ENCODE results near the gene MTIF2.
"Not testable (repeated sequence)": the region's sequence is repeated elsewhere in the genome, so short reads cannot be mapped to it uniquely, and the experiment has no call there.

Gene MTIF2

GRCh38 chr2:55241582-55241981 is 27.4 kb downstream of the MTIF2 start:
- not testable (repeated sequence) for DNase-seq

DNA sequence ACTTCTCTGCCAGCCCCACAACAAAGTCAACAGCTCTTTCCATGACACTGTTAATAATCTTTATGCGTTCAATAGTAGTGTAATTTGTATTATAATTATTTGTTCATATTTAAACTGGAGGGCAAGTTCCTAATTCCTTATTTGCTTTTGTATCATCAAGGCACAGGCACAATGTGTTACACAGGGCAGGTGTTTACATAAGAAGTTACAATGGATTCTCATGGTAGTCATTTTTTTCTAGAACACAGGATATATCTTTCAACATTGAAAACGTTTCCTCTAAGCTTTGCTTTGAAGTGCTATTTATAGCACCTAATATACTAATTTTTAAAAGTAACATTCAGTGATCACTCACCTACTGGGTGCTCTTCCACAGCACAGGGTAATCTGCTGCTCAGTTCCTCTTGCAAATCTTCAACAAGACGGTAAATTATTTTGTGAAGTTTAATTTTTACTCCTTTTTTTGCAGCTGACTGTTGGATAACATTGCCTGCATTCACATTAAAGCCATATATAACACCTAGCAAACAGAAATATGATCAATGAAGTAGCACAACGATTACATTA is 29.3 kb downstream of the MTIF2 start:
- no peak for DNase-seq

- DNase-seq: no peak
These were observed 32.0 kb downstream of the MTIF2 start for GRCh38 chr2:55236992-55237543.

GRCh38 chr2:55235724-55236538 is 33.1 kb downstream of the MTIF2 start:
- DNase-seq: no peak

- DNase-seq: no peak
These were observed 35.4 kb downstream of the MTIF2 start for GRCh38 chr2:55233658-55233940.

GRCh38 chr2:55232863-55233657 is 36.0 kb downstream of the MTIF2 start:
- DNase-seq: no peak

- peak; percentile 96 for DNase-seq
These were observed 36.8 kb downstream of the MTIF2 start, which contains the start of the genes CLHC1 and RPS27A for GRCh38 chr2:55232084-55232862. TSS of gene CLHC1 (minus strand) at chr2:55232293. CDS start at chr2:55222411, 9,882 bp downstream. TSS of gene RPS27A (plus strand) at chr2:55232688. CDS start at chr2:55232825, 137 bp downstream.

DNA sequence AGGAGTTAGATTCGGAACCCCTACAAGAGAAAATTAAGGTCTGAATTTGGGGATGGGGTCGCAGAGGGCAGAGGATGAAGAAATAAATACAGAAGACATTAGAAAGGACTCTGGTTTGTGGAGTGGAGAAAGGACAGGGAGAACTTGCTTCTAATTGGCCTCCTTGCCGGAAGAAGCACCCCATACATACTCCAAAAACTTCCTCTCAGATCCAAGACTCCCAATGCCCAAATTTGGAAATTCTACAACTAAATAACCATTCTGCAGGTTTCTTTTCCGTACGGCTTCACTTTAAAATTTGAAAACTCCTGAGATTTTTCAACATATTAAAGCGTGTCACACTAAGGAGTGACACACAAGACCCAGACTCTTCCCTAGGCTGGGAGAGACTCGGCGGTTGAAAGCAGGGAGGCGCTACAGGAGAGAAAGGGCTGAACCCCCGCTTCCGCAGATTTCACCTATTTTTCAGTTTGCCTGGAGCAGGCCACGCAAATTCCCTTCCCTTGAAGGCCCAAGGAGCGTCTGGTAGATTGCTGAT is 37.4 kb downstream of the MTIF2 start:
- DNase-seq: no peak

GRCh38 chr2:55230551-55230950 is 38.5 kb downstream of the MTIF2 start:
- DNase-seq: no peak

DNA sequence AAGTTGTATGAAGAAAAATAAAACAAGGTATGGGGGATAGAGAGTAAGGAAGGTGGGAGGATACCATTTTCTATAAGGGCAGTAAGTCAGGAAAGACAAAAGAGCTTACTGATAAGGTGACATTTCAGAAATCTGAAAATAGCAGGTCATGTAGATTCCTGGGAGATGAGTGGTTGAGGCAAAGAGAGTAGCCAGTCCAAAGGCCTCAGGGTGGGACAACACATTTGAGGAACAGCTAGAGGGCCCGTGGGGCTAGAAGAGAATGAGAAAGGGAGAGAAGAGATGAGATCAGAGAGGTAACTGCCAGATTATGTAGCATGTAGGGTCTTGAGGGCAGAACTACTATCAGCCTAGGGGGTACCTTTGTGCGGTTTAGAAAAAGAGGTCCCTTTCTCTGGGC is 39.8 kb downstream of the MTIF2 start:
- DNase-seq: no peak

- no peak for DNase-seq
These were observed 40.8 kb downstream of the MTIF2 start for GRCh38 chr2:55228226-55228563.

- DNase-seq: not testable (repeated sequence)
These were observed 41.4 kb downstream of the MTIF2 start for GRCh38 chr2:55227437-55228225.

DNA sequence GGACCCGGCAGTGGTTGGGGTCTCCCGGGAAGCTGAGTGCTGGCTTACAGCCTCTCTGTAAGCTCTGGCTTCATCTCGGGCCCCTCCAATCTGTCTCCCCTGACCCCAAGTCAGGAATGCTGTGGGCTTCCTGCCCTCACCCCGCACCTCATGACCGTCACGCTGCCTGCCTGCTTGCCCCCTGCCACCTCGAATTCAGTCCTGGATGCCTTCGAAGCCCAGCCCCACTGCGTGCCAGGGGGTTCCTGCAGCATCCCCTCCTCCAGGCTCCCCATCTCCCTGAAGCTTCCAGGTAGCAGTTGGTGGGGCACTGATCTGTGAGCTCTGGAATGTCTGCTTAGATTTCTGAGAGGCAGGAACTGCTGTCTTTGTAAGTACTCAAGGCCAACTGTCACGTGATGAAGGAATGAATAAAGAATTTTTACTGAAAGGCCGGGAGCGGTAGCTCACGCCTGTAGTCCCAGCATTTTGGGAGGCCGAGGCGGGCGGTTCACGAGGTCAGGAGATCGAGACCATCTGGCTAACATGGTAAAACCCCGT is 43.5 kb downstream of the MTIF2 start:
- DNase-seq: no peak

- DNase-seq: no peak
These were observed 44.2 kb downstream of the MTIF2 start for GRCh38 chr2:55224761-55225261.

DNA sequence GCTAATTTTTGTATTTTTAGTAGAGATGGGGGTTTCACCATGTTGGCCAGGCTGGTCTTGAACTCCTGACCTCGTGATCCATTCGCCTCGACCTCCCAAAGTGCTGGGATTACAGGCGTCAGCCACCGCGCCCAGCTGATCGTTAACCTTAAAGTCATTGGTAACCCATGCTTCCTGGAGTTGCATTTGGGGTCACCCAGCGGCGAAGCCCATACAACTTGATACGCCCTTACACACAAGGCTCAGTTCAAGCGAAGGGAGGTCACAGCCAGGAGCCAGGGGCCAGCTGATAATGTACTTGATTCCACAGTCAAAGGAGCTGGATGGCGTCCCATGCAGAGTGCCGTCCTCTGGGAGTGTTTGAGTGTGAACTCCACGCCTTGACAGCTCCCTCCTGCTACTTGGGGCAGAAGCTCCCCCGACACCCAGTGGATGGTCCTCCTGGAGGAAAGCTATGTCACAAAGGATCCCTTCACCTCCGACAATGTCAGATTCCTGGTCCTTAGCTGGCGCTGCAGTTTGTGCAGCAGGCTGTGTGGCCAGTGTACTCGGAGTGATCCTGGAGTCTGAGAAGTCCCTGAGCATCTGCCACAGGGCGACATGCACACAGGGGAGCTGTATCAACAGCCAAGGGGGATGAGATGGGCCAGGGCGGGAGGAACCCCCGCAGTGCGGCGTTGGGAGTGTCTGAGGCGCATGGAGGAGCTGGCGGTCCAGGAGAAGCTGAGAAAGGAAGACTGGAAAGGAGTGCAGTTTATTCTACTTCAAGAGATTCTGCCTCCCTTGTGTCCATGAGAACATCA is 44.9 kb downstream of the MTIF2 start:
- DNase-seq: no peak

GRCh38 chr2:55213822-55214221 is 55.2 kb downstream of the MTIF2 start:
- DNase-seq: no peak

- no peak for DNase-seq
These were observed 64.1 kb downstream of the MTIF2 start for GRCh38 chr2:55204950-55205349.

DNA sequence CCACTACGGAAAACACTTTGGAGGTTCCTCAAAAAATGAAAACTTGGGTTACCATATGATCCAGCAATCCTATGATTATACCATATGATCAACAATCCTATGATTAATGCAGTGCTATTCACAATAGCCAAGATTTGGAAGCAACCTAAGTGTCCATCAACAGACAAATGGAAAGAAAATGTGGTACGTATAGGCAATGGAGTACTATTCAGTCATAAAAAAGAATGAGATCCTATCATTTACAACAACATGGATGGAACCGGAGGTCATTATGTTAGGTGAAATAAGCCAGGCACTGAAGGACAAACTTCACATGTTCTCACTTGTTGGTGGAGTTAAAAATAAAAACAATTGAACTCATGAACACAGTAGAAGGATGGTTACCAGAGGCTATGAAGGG is 64.5 kb downstream of the MTIF2 start:
- DNase-seq: no peak

DNA sequence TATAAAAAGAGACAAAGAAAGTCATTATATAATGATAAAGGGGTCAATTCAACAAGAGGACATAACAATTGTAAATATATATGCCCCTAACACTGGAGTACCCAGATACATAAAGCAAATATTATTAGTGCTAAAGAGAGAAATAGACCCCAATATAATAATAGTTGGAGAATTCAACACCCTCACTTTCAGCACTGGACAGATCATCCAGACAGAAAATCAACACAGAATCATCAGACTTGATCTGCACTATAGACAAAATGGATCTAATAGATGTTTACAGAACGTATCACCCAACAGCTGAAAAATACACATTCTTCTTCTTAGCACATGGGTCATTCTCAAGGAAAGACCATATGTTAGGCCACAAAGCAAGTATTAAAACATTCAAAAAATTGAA is 68.6 kb downstream of the MTIF2 start:
- no peak for DNase-seq

DNA sequence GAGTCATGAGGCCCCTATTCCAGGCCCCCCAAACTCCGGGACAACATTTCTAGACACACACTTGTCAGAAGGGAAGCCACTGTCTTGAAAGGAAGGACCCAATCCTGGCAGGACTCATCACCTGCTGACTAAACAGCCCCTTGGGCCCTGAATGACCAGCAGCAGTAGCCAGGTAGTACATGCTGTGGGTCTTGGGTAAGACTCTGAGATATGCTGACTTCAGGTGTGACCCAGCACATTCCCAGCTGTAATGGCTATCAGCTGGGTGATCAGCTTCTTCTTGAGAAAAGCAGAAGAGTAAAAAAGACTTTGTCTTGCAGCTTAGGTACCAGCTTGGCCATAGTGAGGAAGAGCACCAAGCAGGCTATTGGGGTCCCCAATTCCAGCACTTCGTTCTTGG is 72.5 kb downstream of the MTIF2 start:
- no peak for DNase-seq
